Duodenal mucosa (tissue), 2 donors: ENCODE results near the gene MOBP.
"Not testable (repeated sequence)": the region's sequence is repeated elsewhere in the genome, so short reads cannot be mapped to it uniquely, and the experiment has no call there.

Experiments
- H3K27ac ChIP-seq: one replicate; pipeline ENCODE4 v1.7.0; 2013; ENCODE audit warnings: low read depth, low read length
- H3K27me3 ChIP-seq, 2 donors: one replicate each; pipeline ENCODE4 v1.7.0; 2013; ENCODE audit warnings: low read length in 2 of 2, control low read depth in 1 of 2; ENCODE audit not compliant: insufficient read depth in 2 of 2, control insufficient read depth in 1 of 2
- H3K36me3 ChIP-seq, 2 donors: one replicate each; pipeline ENCODE4 v1.7.0; 2013; ENCODE audit warnings: low read length in 2 of 2, control low read depth in 1 of 2; ENCODE audit not compliant: insufficient read depth in 2 of 2, control insufficient read depth in 1 of 2
- H3K4me1 ChIP-seq, 2 donors: one replicate each; pipeline ENCODE4 v1.7.0; 2013; ENCODE audit warnings: low read length in 2 of 2, control low read depth in 1 of 2; ENCODE audit not compliant: insufficient read depth in 2 of 2, control insufficient read depth in 1 of 2
- H3K4me3 ChIP-seq, 2 donors: one replicate each; pipeline ENCODE4 v1.7.0; 2013; ENCODE audit warnings: low read length in 2 of 2, low read depth in 1 of 2
- H3K9ac ChIP-seq, 2 donors: one replicate each; pipeline ENCODE4 v1.7.0; 2013; ENCODE audit warnings: low read length in 2 of 2, low read depth in 1 of 2
- H3K9me3 ChIP-seq, 2 donors: one replicate each; pipeline ENCODE4 v1.7.0; 2013; ENCODE audit warnings: low read length in 2 of 2, control low read depth in 1 of 2; ENCODE audit not compliant: control insufficient read depth in 1 of 2

The MOBP gene, protein sequence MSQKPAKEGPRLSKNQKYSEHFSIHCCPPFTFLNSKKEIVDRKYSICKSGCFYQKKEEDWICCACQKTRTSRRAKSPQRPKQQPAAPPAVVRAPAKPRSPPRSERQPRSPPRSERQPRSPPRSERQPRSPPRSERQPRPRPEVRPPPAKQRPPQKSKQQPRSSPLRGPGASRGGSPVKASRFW

DNA sequence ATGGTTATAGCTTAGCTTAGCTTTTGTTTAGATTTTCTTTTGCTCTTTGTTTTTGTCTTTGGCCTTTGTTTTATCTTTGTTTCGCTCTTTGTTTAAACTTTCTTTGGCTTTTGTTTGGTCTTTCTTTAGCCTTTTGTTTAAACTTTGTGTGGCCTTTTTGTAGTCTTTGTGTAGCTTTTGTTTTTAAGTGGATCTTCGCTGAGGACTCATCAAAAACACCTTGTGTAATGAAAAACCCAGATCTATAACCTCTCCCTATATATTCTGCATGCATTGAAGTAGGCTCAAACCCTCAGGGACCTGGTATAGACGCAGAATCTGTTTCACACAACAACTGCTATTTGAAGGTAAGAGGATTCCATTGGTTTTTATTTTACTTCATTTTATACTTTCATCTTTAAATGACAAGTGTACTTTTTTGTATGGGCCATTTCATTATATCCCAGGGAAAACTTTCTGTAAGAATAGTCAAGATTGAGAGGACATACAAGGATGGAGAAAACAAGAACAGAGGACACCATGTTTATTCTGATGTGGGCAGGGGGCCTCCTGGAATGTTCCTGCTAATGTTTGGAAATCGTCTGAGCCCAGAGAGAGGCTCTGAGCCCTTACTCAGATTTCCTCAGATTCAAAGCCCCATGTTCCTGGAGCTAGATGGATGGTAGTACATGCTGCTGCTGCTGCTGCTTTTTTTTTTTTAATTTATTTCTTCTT, at the start of gene MOBP:
Gene MOBP (plus strand): TSS at position 287 of the 714 bp plus-strand sequence. CDS start 34,390 bp downstream, outside the sequence.
- Histone ChIP-seq H3K4me3 (no peak within 1 kb of the TSS), H3K27me3 (peaks cover 0 to 4% of the 10 kb centered on the region in 2 donors), H3K36me3 (no peaks in the 10 kb centered on the region), H3K9ac (no peak within 1 kb of the TSS), H3K9me3 (no peaks in the 10 kb centered on the region), H3K4me1 (no peaks in the 10 kb centered on the region), H3K27ac (no peak within 1 kb of the TSS)

DNA sequence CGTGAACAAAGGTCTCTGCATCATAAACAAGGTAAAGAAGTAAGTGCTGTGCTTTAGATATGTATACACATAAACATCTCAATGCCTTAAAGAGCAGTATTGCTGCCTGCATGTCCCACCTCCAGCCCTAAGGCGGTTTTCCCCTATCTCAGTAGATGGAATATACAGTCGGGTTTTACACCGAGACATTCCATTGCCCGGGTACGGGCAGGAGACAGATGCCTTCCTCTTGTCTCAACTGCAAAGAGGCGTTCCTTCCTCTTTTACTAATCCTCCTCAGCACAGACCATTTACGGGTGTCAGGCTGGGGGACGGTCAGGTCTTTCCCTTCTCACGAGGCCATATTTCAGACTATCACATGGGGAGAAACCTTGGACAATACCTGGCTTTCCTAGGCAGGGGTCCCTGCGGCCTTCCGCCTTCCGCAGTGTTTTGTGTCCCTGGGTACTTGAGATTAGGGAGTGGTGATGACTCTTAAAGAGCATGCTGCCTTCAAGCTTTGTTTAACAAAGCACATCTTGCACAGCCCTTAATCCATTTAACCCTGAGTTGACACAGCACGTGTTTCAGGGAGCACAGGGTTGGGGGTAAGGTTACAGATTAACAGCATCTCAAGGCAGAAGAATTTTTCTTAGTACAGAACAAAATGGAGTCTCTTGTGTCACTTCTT, 48.8 kb upstream of the MOBP start:
- not testable (repeated sequence) for H3K4me1 ChIP-seq, H3K4me3 ChIP-seq

GRCh38 chr3:39419742-39420315, 47.7 kb upstream of the MOBP start:
- H3K36me3 ChIP-seq: no peaks in the 10 kb centered on the region
- H3K9ac ChIP-seq: no peak overlapping the region
- no peak overlapping the region for H3K27ac ChIP-seq
- H3K4me3 ChIP-seq: no peak overlapping the region
- no peaks in the 10 kb centered on the region for H3K27me3 ChIP-seq
- H3K9me3 ChIP-seq: no peaks in the 10 kb centered on the region
- no peaks in the 10 kb centered on the region for H3K4me1 ChIP-seq

More for the DNA sequence above, 48.8 kb upstream of the MOBP start:
- not testable (repeated sequence) for H3K36me3 ChIP-seq, H3K9ac ChIP-seq, H3K27ac ChIP-seq, H3K9me3 ChIP-seq, H3K27me3 ChIP-seq

- H3K27me3 ChIP-seq: no peaks in the 10 kb centered on the region
- H3K4me3 ChIP-seq: no peak overlapping the region
- H3K27ac ChIP-seq: no peak overlapping the region
- no peaks in the 10 kb centered on the region for H3K4me1 ChIP-seq
- no peaks in the 10 kb centered on the region for H3K9me3 ChIP-seq
- no peaks in the 10 kb centered on the region for H3K36me3 ChIP-seq
- no peak overlapping the region for H3K9ac ChIP-seq
Observed at GRCh38 chr3:39420543-39420942, 46.9 kb upstream of the MOBP start.

GRCh38 chr3:39423436-39423970, 44.0 kb upstream of the MOBP start:
- no peak overlapping the region for H3K27ac ChIP-seq
- H3K9ac ChIP-seq: no peak overlapping the region
- H3K36me3 ChIP-seq: no peaks in the 10 kb centered on the region
- H3K4me1 ChIP-seq: no peaks in the 10 kb centered on the region
- H3K27me3 ChIP-seq: no peaks in the 10 kb centered on the region
- no peaks in the 10 kb centered on the region for H3K9me3 ChIP-seq
- H3K4me3 ChIP-seq: no peak overlapping the region

DNA sequence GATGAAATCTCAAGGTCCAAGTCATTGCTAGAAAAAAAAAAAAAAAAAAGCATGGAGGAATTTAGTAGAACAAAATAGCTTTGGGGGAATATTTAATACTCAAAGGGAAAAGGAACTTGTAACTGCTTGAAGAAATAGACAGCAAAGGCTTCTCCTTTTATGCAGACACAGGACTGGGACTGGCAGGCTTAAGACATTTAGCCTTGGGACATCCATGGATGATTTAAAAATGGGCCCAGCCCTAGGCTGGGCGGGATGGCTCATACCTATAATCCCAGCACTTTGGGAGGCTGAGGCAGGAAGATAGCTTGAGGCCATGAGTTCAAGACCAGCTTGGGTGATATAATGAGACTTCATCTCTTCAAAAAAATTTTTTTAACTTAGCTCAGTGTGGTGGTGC, 41.2 kb upstream of the MOBP start:
- Histone ChIP-seq H3K36me3 (no peaks in the 10 kb centered on the region), H3K4me3 (no peak overlapping the region), H3K9ac (no peak overlapping the region), H3K27ac (no peak overlapping the region), H3K9me3 (no peaks in the 10 kb centered on the region), H3K27me3 (no peaks in the 10 kb centered on the region), H3K4me1 (no peaks in the 10 kb centered on the region)

- Histone ChIP-seq H3K4me3 (no peak overlapping the region), H3K9me3 (no peaks in the 10 kb centered on the region), H3K4me1 (no peaks in the 10 kb centered on the region), H3K27me3 (no peaks in the 10 kb centered on the region), H3K9ac (no peak overlapping the region), H3K36me3 (no peaks in the 10 kb centered on the region), H3K27ac (no peak overlapping the region)
Observed at GRCh38 chr3:39427506-39427905, 40.0 kb upstream of the MOBP start.

- H3K9ac ChIP-seq: no peak overlapping the region
- peaks cover 3 to 6% of the 10 kb centered on the region in 2 donors for H3K4me1 ChIP-seq
- H3K36me3 ChIP-seq: no peaks in the 10 kb centered on the region
- H3K27me3 ChIP-seq: no peaks in the 10 kb centered on the region
- no peak overlapping the region for H3K27ac ChIP-seq
- H3K4me3 ChIP-seq: no peak overlapping the region
- no peaks in the 10 kb centered on the region for H3K9me3 ChIP-seq
Observed at GRCh38 chr3:39428745-39429201, 38.7 kb upstream of the MOBP start.

- H3K27ac ChIP-seq: no peak overlapping the region
Observed at GRCh38 chr3:39429466-39429865, 38.0 kb upstream of the MOBP start.

DNA sequence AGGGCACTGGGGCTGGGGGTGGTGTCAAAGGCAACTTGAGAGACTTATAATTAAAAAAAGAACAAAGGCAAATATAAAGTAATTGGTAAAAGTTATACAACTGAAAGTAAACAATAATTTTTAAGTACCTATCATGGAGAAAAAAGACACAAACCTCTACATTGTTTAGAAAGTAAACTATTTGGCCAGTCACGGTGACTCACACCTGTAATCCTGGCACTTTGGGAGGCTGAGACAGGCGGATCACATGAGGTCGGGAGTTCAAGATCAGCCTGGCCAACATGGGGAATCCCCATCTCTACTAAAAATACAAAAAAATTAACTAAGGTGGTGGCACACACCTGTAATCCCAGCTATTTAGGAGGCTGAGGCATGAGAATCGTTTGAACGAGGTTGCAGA, 35.1 kb upstream of the MOBP start:
- no peaks in the 10 kb centered on the region for H3K27me3 ChIP-seq
- no peaks in the 10 kb centered on the region for H3K9me3 ChIP-seq
- no peak overlapping the region for H3K9ac ChIP-seq
- H3K4me3 ChIP-seq: no peak overlapping the region
- H3K4me1 ChIP-seq: peaks cover 3 to 6% of the 10 kb centered on the region in 2 donors
- no peak overlapping the region for H3K27ac ChIP-seq
- H3K36me3 ChIP-seq: no peaks in the 10 kb centered on the region

More at GRCh38 chr3:39429466-39429865, 38.0 kb upstream of the MOBP start:
- H3K4me3 ChIP-seq: no peak overlapping the region
- H3K36me3 ChIP-seq: no peaks in the 10 kb centered on the region
- H3K9ac ChIP-seq: no peak overlapping the region
- H3K4me1 ChIP-seq: peaks cover 3 to 6% of the 10 kb centered on the region in 2 donors
- H3K9me3 ChIP-seq: no peaks in the 10 kb centered on the region
- H3K27me3 ChIP-seq: no peaks in the 10 kb centered on the region
